Suprapubic skin (tissue), 3 donors: Measurements from ENCODE around the gene SMAP2.

Experiments used
- CTCF ChIP-seq, 2 donors: fragments of 200-600 bp in 1 of 2; fragments of 450-650 bp in 1 of 2; sonication (generic) in 1 of 2; IDR thresholded peaks; one replicate each; pipeline ENCODE4 v1.5.1; 2016 to 2019; ENCODE audit warnings: antibody characterized with exemption in 2 of 2, mild to moderate bottlenecking in 1 of 2, moderate library complexity in 1 of 2
- POLR2A ChIP-seq, 2 donors: fragments of 450-650 bp; IDR thresholded peaks; one replicate each; pipeline ENCODE4 v1.6.1; 2017; ENCODE audit warnings: antibody characterized with exemption in 2 of 2, mild to moderate bottlenecking in 2 of 2, moderate library complexity in 2 of 2

GRCh38 chr1:40352126-40352525 lies 21.4 kb upstream of the SMAP2 start:
- TF ChIP-seq CTCF (IDR thresholded peaks at IDR 0.05) (no peak), POLR2A (IDR thresholded peaks at IDR 0.05) (no peak)
